H1 (cell line): ENCODE results near the gene AGBL4. TPM values are rescaled to one million over a fixed set of nuclear protein-coding genes. Genes with fewer than 3 reads are reported as not detected.

Experiments
- TAF7 ChIP-seq: optimal IDR thresholded peaks from 2 replicates; pipeline ENCODE3; 2011; ENCODE audit warnings: low read depth, mild to moderate bottlenecking, inconsistent platforms, low read length, moderate library complexity, borderline replicate concordance
- polyA plus RNA-seq, 7 experiments: library from polyadenylated mRNA; depleted of rRNA in 3 of 7; stranded (reverse) in 5 of 7; unstranded in 2 of 7; fragments of >200 nt in 5 of 7; fragments of 200-250 nt in 2 of 7; gene quantifications; 1 replicate in 5 of 7; 2 replicates in 1 of 7; 4 replicates in 1 of 7; pipeline versions ENCODE4 v1.2.1 to v1.2.3, GENCODE V29; 2011 to 2013; ENCODE audit warnings: missing spikeins in 2 of 7, mixed read lengths in 2 of 7
- total RNA-seq: library from RNA; stranded (reverse); fragmentation: NEBNext Ultra II Directional; extraction: Animal tissue kit (Norgen Biotek cat#: 25700); gene quantifications from 2 replicates; pipeline ENCODE4 v1.2.1, GENCODE V29; 2021

Gene AGBL4
- total and polyA plus RNA-seq, 2 of the 8 experiments (the other 6 are each of a cell fraction or from before 2014, with no cell fraction given) = 0.41 to 0.45 TPM

- no peak for TF ChIP-seq TAF7
These were observed 1523.0 kb downstream of the AGBL4 start (continued) for GRCh38 chr1:48500541-48501450.
